ENCODE results near the gene PEA15.

PEA15 gene

DNA sequence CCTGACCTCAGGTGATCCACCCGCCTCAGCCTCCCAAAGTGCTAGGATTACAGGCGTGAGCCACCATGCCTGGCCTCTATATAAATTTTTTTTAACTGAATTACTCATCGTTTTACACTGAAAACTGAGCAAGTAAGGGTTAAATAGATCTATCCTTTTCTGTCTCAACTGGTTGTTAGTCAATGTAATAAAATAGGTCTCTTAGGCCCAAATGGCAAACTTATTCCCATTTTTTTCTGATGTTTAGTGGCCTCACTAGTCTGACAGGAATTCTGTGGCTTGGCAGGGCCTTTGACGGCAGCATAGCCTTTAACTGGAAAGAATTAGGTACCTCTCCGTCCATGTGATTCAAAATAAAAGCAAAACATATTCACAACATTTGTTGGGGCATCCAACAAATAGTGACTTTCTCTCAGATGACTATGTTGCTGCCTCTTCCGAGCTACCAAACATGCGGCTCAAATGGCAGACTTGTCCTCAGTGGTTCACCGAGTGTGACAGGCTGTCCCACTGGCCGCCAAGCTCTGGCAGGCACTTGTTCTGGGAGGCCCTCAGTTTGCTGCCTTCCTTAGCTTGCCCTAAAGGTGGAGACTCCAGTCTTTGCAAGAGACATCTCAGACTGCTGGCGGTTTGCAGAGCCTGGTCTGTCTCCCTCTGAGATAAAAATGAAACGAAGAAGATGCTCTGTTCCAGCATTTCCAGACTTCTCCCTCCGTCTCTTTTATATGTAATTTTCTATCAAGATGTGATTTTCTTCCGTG, 36.4 kb upstream of the PEA15 start:
- no peaks in the 10 kb centered on the region for H3K9me3 Mint-ChIP-seq
- peaks cover 63% of the 10 kb centered on the region for H3K27me3 Mint-ChIP-seq
- H3K4me3 Mint-ChIP-seq, result no peak overlapping the region
- H3K36me3 Mint-ChIP-seq, result no peaks in the 10 kb centered on the region
- CTCF ChIA-PET, result interaction anchor here (1.1 to 1.9 kb wide), 2 partner anchors 83 to 208 kb away, joined by 5 to 6 read pairs; no protein-coding TSS in a partner anchor
- DNase-seq, result no peak
- H3K4me1 Mint-ChIP-seq, result peaks cover 8% of the 10 kb centered on the region
- no peak overlapping the region for H3K27ac Mint-ChIP-seq

GRCh38 chr1:160169553-160170399, 35.4 kb upstream of the PEA15 start:
- no peaks in the 10 kb centered on the region for H3K36me3 Mint-ChIP-seq
- CTCF ChIA-PET, result interaction anchor here (0.6 to 1.9 kb wide), 4 partner anchors 82 to 207 kb away, joined by 3 to 6 read pairs (median 4); no protein-coding TSS in a partner anchor
- peaks cover 71% of the 10 kb centered on the region for H3K27me3 Mint-ChIP-seq
- DNase-seq, result no peak
- H3K4me1 Mint-ChIP-seq, result peaks cover 8% of the 10 kb centered on the region
- H3K27ac Mint-ChIP-seq, result no peak overlapping the region
- no peaks in the 10 kb centered on the region for H3K9me3 Mint-ChIP-seq
- H3K4me3 Mint-ChIP-seq, result no peak overlapping the region

DNA sequence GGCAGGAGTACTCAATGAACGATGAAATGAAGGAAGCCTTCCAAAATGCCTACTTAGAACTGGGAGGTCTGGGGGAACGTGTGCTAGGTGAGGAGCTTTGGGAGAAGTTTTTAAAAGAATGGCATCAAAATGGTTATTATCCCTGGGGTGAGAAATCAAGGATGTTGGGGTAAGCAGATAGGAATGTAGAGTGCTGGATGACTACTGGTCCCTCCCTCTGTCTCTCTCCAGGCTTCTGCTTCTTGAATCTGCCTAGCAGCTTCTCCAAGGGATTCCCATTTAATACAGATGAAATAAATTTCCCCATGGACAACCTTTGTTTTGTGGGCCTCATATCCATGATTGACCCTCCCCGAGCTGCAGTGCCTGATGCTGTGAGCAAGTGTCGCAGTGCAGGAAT, 33.8 kb upstream of the PEA15 start:
- no peaks in the 10 kb centered on the region for H3K9me3 Mint-ChIP-seq
- CTCF ChIA-PET, result interaction anchor here (1.3 to 1.9 kb wide), 2 partner anchors 20 to 92 kb away, joined by 3 to 4 read pairs; no protein-coding TSS in a partner anchor
- H3K4me1 Mint-ChIP-seq, result peaks cover 8% of the 10 kb centered on the region
- no peak overlapping the region for H3K4me3 Mint-ChIP-seq
- H3K36me3 Mint-ChIP-seq, result no peaks in the 10 kb centered on the region
- peaks cover 62% of the 10 kb centered on the region for H3K27me3 Mint-ChIP-seq
- H3K27ac Mint-ChIP-seq, result no peak overlapping the region
- no peak for DNase-seq

DNA sequence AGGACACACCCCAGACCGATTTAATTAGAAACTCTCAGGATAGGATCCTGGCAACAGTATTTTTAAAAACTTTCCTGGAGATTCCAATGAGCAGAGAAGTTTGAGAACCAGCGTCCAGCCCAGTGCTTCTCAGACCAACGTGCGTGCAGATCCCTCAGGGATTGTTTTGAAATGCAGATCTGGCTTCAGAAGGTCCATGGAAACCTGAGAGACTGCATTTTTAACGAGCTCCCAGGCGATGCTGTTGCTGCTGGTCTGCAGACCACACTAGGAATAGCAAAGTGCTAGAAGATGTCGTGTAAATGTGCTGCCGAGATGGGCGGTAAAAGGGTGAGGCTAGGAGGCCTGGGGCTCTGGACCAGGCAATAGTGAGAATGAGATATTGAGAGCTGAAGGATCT, 33.2 kb upstream of the PEA15 start:
- H3K4me1 Mint-ChIP-seq, result peaks cover 8% of the 10 kb centered on the region
- H3K36me3 Mint-ChIP-seq, result no peaks in the 10 kb centered on the region
- H3K4me3 Mint-ChIP-seq, result no peak overlapping the region
- H3K9me3 Mint-ChIP-seq, result no peaks in the 10 kb centered on the region
- peaks cover 55% of the 10 kb centered on the region for H3K27me3 Mint-ChIP-seq
- DNase-seq, result no peak
- H3K27ac Mint-ChIP-seq, result no peak overlapping the region
- CTCF ChIA-PET, result interaction anchor here (1.3 to 1.9 kb wide), 2 partner anchors 20 to 93 kb away, joined by 3 to 4 read pairs; no protein-coding TSS in a partner anchor

- Mint-ChIP-seq H3K9me3 (no peaks in the 10 kb centered on the region), H3K27me3 (peaks cover 36% of the 10 kb centered on the region), H3K27ac (no peak overlapping the region), H3K4me1 (no peaks in the 10 kb centered on the region), H3K4me3 (no peak overlapping the region), H3K36me3 (no peaks in the 10 kb centered on the region)
- no peak for DNase-seq
- CTCF ChIA-PET, result interaction anchor here (1.9 kb wide), 1 partner anchor 75 kb away, joined by 4 read pairs; no protein-coding TSS in a partner anchor
Observed at GRCh38 chr1:160177231-160177630, 28.0 kb upstream of the PEA15 start.

DNA sequence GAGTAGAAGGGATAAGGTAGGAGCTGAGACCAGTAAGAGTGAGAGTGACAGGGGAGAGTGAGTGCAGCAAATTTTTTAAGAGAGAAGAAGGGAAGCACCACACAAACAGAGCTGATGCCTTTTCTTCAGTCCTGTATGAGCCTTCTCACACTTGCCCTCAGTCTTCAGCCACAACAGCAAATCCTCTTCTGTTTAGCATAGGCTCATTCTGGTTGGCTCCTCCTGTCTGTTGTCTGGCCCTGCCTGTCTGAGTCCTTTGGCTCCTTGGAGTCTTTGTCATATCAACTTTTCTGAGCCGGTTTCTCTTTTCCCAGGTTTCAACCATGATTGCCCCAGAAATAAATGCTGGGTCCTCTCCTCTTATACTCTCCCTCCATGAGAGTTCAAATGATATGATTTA, 27.5 kb upstream of the PEA15 start:
- Mint-ChIP-seq H3K4me3 (no peak overlapping the region), H3K4me1 (no peaks in the 10 kb centered on the region), H3K36me3 (no peaks in the 10 kb centered on the region), H3K9me3 (no peaks in the 10 kb centered on the region), H3K27me3 (peaks cover 33% of the 10 kb centered on the region), H3K27ac (no peak overlapping the region)
- no peak for DNase-seq
- CTCF ChIA-PET, result interaction anchor here (1.9 kb wide), 1 partner anchor 74 kb away, joined by 4 read pairs; no protein-coding TSS in a partner anchor

GRCh38 chr1:160178731-160179130, 26.5 kb upstream of the PEA15 start:
- H3K27me3 Mint-ChIP-seq, result peaks cover 24% of the 10 kb centered on the region
- H3K9me3 Mint-ChIP-seq, result no peaks in the 10 kb centered on the region
- H3K4me1 Mint-ChIP-seq, result no peaks in the 10 kb centered on the region
- no peaks in the 10 kb centered on the region for H3K36me3 Mint-ChIP-seq
- H3K27ac Mint-ChIP-seq, result no peak overlapping the region
- CTCF ChIA-PET, result no interaction called here
- DNase-seq, result no peak
- H3K4me3 Mint-ChIP-seq, result no peak overlapping the region

DNA sequence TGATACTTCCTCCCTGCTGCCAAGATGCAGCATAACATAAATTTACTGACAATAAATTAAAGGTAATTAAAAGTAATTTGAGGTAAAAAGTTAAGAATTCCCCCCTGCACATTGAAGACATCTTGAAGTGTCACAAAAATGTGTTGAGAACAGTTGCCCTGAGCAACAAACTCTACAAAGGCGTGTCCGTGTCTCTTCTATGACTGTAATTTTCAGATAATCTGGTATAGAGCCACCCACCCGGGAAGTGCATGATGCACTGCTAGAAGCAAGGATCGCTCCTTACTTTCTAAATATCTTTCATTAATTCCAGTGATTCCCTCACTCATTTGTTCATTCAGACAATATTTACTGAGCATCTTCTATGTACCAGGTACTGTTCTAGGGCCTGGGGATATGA, 25.8 kb upstream of the PEA15 start:
- Mint-ChIP-seq H3K27me3 (peaks cover 18% of the 10 kb centered on the region), H3K9me3 (no peaks in the 10 kb centered on the region), H3K4me3 (no peak overlapping the region), H3K27ac (no peak overlapping the region), H3K4me1 (no peaks in the 10 kb centered on the region), H3K36me3 (no peaks in the 10 kb centered on the region)
- CTCF ChIA-PET, result interaction anchor here (0.5 to 1.3 kb wide), 2 partner anchors 13 to 748 kb away, joined by 3 to 4 read pairs; no protein-coding TSS in a partner anchor
- no peak for DNase-seq

DNA sequence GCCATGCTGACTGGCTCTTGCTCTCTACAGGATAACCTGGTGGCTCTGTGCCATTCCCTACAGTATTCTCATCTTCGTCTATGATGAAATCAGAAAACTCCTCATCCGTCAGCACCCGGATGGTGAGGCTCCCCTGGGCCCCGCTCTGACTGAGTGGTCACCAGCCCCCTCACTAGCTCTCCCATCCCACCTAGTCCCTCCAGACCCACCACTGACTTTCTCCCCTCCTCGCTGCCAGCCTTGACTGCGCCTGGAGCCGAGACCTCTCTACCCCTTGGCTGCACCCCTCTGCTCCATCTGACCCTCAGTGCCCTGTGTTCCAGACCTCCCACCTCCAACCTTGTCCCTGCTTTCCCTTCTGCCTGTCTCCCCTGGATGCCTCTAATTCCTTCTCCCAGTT, 18.9 kb upstream of the PEA15 start:
- H3K4me3 Mint-ChIP-seq, result no peak overlapping the region
- peaks cover 39% of the 10 kb centered on the region for H3K27me3 Mint-ChIP-seq
- no peak overlapping the region for H3K27ac Mint-ChIP-seq
- no peaks in the 10 kb centered on the region for H3K36me3 Mint-ChIP-seq
- H3K4me1 Mint-ChIP-seq, result no peaks in the 10 kb centered on the region
- CTCF ChIA-PET, result no interaction called here
- no peak for DNase-seq
- H3K9me3 Mint-ChIP-seq, result no peaks in the 10 kb centered on the region

GRCh38 chr1:160186729-160187128, 18.5 kb upstream of the PEA15 start:
- H3K9me3 Mint-ChIP-seq, result no peaks in the 10 kb centered on the region
- CTCF ChIA-PET, result no interaction called here
- no peak for DNase-seq
- H3K4me1 Mint-ChIP-seq, result no peaks in the 10 kb centered on the region
- H3K27ac Mint-ChIP-seq, result no peak overlapping the region
- no peaks in the 10 kb centered on the region for H3K36me3 Mint-ChIP-seq
- no peak overlapping the region for H3K4me3 Mint-ChIP-seq
- H3K27me3 Mint-ChIP-seq, result peaks cover 36% of the 10 kb centered on the region

- no peaks in the 10 kb centered on the region for H3K36me3 Mint-ChIP-seq
- CTCF ChIA-PET, result interaction anchor here (6.6 kb wide), 1 partner anchor 104 kb away, joined by 119 read pairs; no protein-coding TSS in a partner anchor
- no peak for DNase-seq
- no peak overlapping the region for H3K4me3 Mint-ChIP-seq
- no peaks in the 10 kb centered on the region for H3K4me1 Mint-ChIP-seq
- no peak overlapping the region for H3K27ac Mint-ChIP-seq
- H3K27me3 Mint-ChIP-seq, result peaks cover 38% of the 10 kb centered on the region
- H3K9me3 Mint-ChIP-seq, result no peaks in the 10 kb centered on the region
Observed at GRCh38 chr1:160187407-160187806, 17.8 kb upstream of the PEA15 start.

GRCh38 chr1:160188341-160188740, 16.8 kb upstream of the PEA15 start:
- Mint-ChIP-seq H3K4me1 (no peaks in the 10 kb centered on the region), H3K9me3 (no peaks in the 10 kb centered on the region), H3K4me3 (no peak overlapping the region), H3K27ac (no peak overlapping the region), H3K27me3 (peaks cover 38% of the 10 kb centered on the region), H3K36me3 (no peaks in the 10 kb centered on the region)
- CTCF ChIA-PET, result interaction anchor here (6.6 kb wide), 1 partner anchor 103 kb away, joined by 119 read pairs; no protein-coding TSS in a partner anchor
- no peak for DNase-seq

GRCh38 chr1:160189649-160190625, 15.2 kb upstream of the PEA15 start, which contains the start of gene CASQ1:
CASQ1 (plus strand) TSS chr1:160190575; CDS start chr1:160190752, 177 bp downstream.
- peaks cover 38% of the 10 kb centered on the region for H3K27me3 Mint-ChIP-seq
- H3K36me3 Mint-ChIP-seq, result no peaks in the 10 kb centered on the region
- CTCF ChIA-PET, result interaction anchor here (0.7 to 6.6 kb wide), 8 partner anchors 10 to 187 kb away, joined by 3 to 119 read pairs (median 5); no protein-coding TSS in a partner anchor
- no peak within 1 kb of the TSS for H3K27ac Mint-ChIP-seq
- H3K9me3 Mint-ChIP-seq, result no peaks in the 10 kb centered on the region
- H3K4me3 Mint-ChIP-seq, result no peak within 1 kb of the TSS
- DNase-seq, result no peak
- no peaks in the 10 kb centered on the region for H3K4me1 Mint-ChIP-seq

Data from activated naive CD4-positive, alpha-beta T cell treated with anti-CD3 and anti-CD28 coated beads, Interleukin-2, amount 10 ng/mL, durations not matched to agents 7 days and 5 days (primary cell).